Karpas-422 (cell line): Measurements from ENCODE around the gene LEMD2. TPM values are rescaled to one million over a fixed set of nuclear protein-coding genes. Genes with fewer than 3 reads are reported as not detected.

Source experiments
- DNase-seq: peaks from one replicate; pipeline ENCODE4 v3.0.0-alpha.2; 2015
- H2AFZ ChIP-seq: fragments of 200-600 bp; sonication (generic); 2 replicates; pipeline ENCODE4 v1.6.1; 2014; ENCODE audit warnings: antibody characterized with exemption, low read length, mixed read lengths
- H3K27ac ChIP-seq: fragments of 200-600 bp; sonication (generic); 2 replicates; pipeline ENCODE4 v1.5.1; 2014; ENCODE audit warnings: mild to moderate bottlenecking, low read length, moderate library complexity
- H3K27me3 ChIP-seq: fragments of 200-600 bp; sonication (generic); 2 replicates; pipeline ENCODE4 v1.6.1; 2014; ENCODE audit warnings: low read length, mixed read lengths
- H3K36me3 ChIP-seq: fragments of 200-600 bp; sonication (generic); 2 replicates; pipeline ENCODE4 v1.6.1; 2014; ENCODE audit warnings: low read length, mixed read lengths; ENCODE audit not compliant: insufficient read depth
- H3K4me1 ChIP-seq: fragments of 200-600 bp; sonication (generic); 2 replicates; pipeline ENCODE4 v1.6.1; 2014; ENCODE audit warnings: mild to moderate bottlenecking, low read length, mixed read lengths
- H3K4me2 ChIP-seq: fragments of 200-600 bp; sonication (generic); 2 replicates; pipeline ENCODE4 v1.6.1; 2014; ENCODE audit warnings: low read length, low read depth, mild to moderate bottlenecking; ENCODE audit not compliant: poor library complexity, severe bottlenecking
- H3K4me3 ChIP-seq: fragments of 200-600 bp; sonication (generic); 2 replicates; pipeline ENCODE4 v1.5.1; 2014; ENCODE audit warnings: mild to moderate bottlenecking, antibody characterized with exemption, low read length, mixed read lengths
- H3K79me2 ChIP-seq: fragments of 200-600 bp; sonication (generic); 2 replicates; pipeline ENCODE4 v1.6.1; 2014; ENCODE audit warnings: mild to moderate bottlenecking, low read length, mixed read lengths
- H3K9ac ChIP-seq: fragments of 200-600 bp; sonication (generic); 2 replicates; pipeline ENCODE4 v1.6.0; 2014; ENCODE audit warnings: low read length
- H3K9me2 ChIP-seq: fragments of 200-600 bp; sonication (generic), shearing (Covaris generic); replicated peaks from 2 replicates; pipeline ENCODE4 v1.6.0; 2014; ENCODE audit warnings: mild to moderate bottlenecking, low read length, moderate library complexity; ENCODE audit not compliant: insufficient read depth
- H3K9me3 ChIP-seq: fragments of 300-700, 200-600 bp; sonication (generic); 2 replicates; pipeline ENCODE4 v1.6.1; 2014; ENCODE audit warnings: low read length, mixed read lengths
- H4K20me1 ChIP-seq: fragments of 200-600 bp; sonication (generic); 2 replicates; pipeline ENCODE4 v1.6.1; 2014; ENCODE audit warnings: mild to moderate bottlenecking, antibody characterized with exemption, low read length, low read depth; ENCODE audit not compliant: insufficient read depth
- total RNA-seq: library from RNA; depleted of rRNA; stranded (reverse); fragments of >200 nt; shearing (Covaris generic); gene quantifications from 2 replicates; pipeline ENCODE4 v1.2.3, GENCODE V29; 2014; ENCODE audit warnings: low replicate concordance

Gene LEMD2
- total RNA-seq, 1 experiment from 2014 or later: 32.8 TPM

DNA sequence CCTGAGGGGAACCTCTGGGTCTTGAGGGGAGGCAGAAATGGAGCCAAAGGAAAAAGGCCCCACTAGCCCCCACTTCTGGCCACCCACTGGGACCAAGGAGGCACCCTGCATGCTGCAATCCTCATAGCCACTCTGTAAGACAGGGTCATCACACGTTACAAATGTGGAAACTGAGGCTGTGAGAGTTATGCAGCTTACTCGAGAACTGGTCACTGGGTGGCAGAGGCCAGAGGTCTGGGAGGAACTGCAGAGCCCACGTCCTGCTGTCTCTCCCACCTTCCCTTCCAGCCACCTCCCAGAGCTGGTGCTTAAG is 18.1 kb downstream of the LEMD2 start:
- no peaks in the 10 kb centered on the region for H3K27me3 ChIP-seq
- H3K9me3 ChIP-seq: no peaks in the 10 kb centered on the region
- H3K9ac ChIP-seq: no peak overlapping the region
- H3K79me2 ChIP-seq: no peaks in the 10 kb centered on the region
- DNase-seq: no peak
- H3K4me1 ChIP-seq: no peaks in the 10 kb centered on the region
- H3K9me2 ChIP-seq: no peaks in the 10 kb centered on the region
- no peak overlapping the region for H3K4me3 ChIP-seq
- no peak overlapping the region for H2AFZ ChIP-seq
- peaks cover 6% of the 10 kb centered on the region; the same call in 1 of the 2 replicates for H3K36me3 ChIP-seq
- no peak overlapping the region for H3K27ac ChIP-seq
- peaks cover 28% of the 10 kb centered on the region; the same call in 1 of the 2 replicates for H4K20me1 ChIP-seq
- H3K4me2 ChIP-seq: no peak overlapping the region

DNA sequence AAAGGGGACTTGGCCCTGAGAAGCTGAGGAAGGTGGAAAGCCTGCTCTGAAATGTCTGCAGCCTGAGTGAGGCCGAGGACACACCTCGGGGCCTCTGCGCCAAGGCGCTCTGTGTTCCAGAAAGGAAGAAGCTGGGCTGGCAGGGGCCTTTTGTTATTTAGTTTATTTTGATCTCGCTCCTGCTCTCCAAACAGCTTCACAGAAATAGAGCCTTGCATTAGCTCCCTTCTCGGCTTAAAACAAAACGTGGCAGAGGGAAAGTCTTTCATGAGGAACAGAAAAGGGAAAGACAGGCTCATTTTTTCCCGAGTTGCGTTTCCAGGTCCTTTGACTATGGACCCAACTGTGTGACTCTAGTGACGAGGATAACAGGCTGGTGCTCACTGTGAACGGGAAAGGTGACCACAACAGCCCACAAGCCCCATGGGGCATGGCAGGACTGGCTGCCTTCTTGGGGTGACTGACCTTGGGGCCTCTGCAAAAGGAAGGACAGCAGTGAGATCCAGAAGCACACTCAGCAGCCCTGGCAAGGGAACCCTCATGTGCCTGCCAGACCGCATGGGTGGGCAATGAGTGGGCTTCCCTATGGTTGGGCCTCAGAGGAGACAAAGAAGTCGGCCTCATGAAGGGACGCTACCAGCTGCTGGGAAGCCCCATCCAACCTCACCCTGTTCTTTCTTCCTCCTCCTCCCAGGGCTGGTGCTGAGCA is 18.7 kb downstream of the LEMD2 start:
- H3K36me3 ChIP-seq: 0 out of 2 replicates have a peak, but pooled peaks cover 5% of the 10 kb centered on the region
- H3K9me3 ChIP-seq: no peaks in the 10 kb centered on the region
- H3K4me3 ChIP-seq: no peak overlapping the region
- no peaks in the 10 kb centered on the region for H3K4me1 ChIP-seq
- DNase-seq: no peak
- no peaks in the 10 kb centered on the region for H3K9me2 ChIP-seq
- H3K27ac ChIP-seq: no peak overlapping the region
- H3K9ac ChIP-seq: no peak overlapping the region
- no peak overlapping the region for H3K4me2 ChIP-seq
- H2AFZ ChIP-seq: no peak overlapping the region
- H3K27me3 ChIP-seq: no peaks in the 10 kb centered on the region
- H4K20me1 ChIP-seq: peaks cover 28% of the 10 kb centered on the region; the same call in 1 of the 2 replicates
- H3K79me2 ChIP-seq: no peaks in the 10 kb centered on the region

DNA sequence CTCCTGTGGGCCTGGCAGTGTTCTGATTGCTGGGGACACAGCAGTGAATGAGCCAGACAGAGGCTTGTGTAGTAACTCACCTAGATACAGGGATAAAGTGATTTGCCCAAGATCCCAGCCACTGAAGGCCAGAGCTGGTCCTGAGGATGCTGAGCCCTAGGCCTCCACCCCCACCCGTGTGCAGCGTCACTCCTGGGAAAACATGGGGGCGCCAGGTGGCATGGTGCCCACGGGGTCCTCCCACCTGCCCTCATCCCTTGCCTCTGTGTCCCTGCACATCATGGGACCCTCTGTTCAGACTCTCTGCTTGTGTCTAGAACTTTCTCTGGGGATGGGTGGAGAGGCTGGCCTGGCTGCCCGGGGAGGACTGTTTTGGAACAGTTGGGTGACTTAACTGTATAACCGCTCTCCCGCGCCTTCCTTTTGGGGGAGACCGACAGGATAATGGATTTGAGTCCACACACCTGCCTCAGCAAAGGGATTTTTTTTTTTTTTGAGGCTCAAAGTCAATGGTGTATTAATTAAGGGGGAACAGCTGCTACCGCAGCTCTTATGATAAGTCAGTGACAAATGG is 19.6 kb downstream of the LEMD2 start:
- H3K27ac ChIP-seq: no peak overlapping the region
- no peak overlapping the region for H3K4me3 ChIP-seq
- no peak overlapping the region for H2AFZ ChIP-seq
- no peaks in the 10 kb centered on the region for H3K9me3 ChIP-seq
- no peak for DNase-seq
- H4K20me1 ChIP-seq: peaks cover 28% of the 10 kb centered on the region; the same call in 1 of the 2 replicates
- no peaks in the 10 kb centered on the region for H3K36me3 ChIP-seq
- no peaks in the 10 kb centered on the region for H3K4me1 ChIP-seq
- no peaks in the 10 kb centered on the region for H3K27me3 ChIP-seq
- no peak overlapping the region for H3K4me2 ChIP-seq
- no peaks in the 10 kb centered on the region for H3K9me2 ChIP-seq
- no peak overlapping the region for H3K9ac ChIP-seq
- H3K79me2 ChIP-seq: no peaks in the 10 kb centered on the region

GRCh38 chr6:33768644-33769120 is 20.2 kb downstream of the LEMD2 start:
- H3K4me1 ChIP-seq: no peaks in the 10 kb centered on the region
- H3K9ac ChIP-seq: no peak overlapping the region
- H3K9me2 ChIP-seq: no peaks in the 10 kb centered on the region
- no peaks in the 10 kb centered on the region for H3K36me3 ChIP-seq
- H3K9me3 ChIP-seq: no peaks in the 10 kb centered on the region
- peaks cover 26% of the 10 kb centered on the region; the same call in 1 of the 2 replicates for H4K20me1 ChIP-seq
- no peak overlapping the region for H2AFZ ChIP-seq
- no peak overlapping the region for H3K27ac ChIP-seq
- DNase-seq: peak; percentile 83
- no peak overlapping the region for H3K4me3 ChIP-seq
- H3K27me3 ChIP-seq: no peaks in the 10 kb centered on the region
- H3K4me2 ChIP-seq: no peak overlapping the region
- H3K79me2 ChIP-seq: no peaks in the 10 kb centered on the region

- no peaks in the 10 kb centered on the region for H3K4me1 ChIP-seq
- no peaks in the 10 kb centered on the region for H3K27me3 ChIP-seq
- H3K9me2 ChIP-seq: no peaks in the 10 kb centered on the region
- no peak overlapping the region for H3K9ac ChIP-seq
- no peak overlapping the region for H3K27ac ChIP-seq
- H3K79me2 ChIP-seq: no peaks in the 10 kb centered on the region
- no peak overlapping the region for H2AFZ ChIP-seq
- no peaks in the 10 kb centered on the region for H3K36me3 ChIP-seq
- no peaks in the 10 kb centered on the region for H3K9me3 ChIP-seq
- no peak overlapping the region for H3K4me2 ChIP-seq
- H3K4me3 ChIP-seq: no peak overlapping the region
- no peak for DNase-seq
- peaks cover 17% of the 10 kb centered on the region; the same call in 1 of the 2 replicates for H4K20me1 ChIP-seq
These were observed 21.7 kb downstream of the LEMD2 start for GRCh38 chr6:33766921-33767907.

GRCh38 chr6:33765368-33765767 is 23.6 kb downstream of the LEMD2 start:
- no peaks in the 10 kb centered on the region for H3K9me2 ChIP-seq
- H3K79me2 ChIP-seq: no peaks in the 10 kb centered on the region
- H3K4me3 ChIP-seq: no peak overlapping the region
- 0 out of 2 replicates have a peak, but pooled peaks cover 4% of the 10 kb centered on the region for H4K20me1 ChIP-seq
- no peaks in the 10 kb centered on the region for H3K36me3 ChIP-seq
- H3K27me3 ChIP-seq: no peaks in the 10 kb centered on the region
- H2AFZ ChIP-seq: no peak overlapping the region
- no peak overlapping the region for H3K9ac ChIP-seq
- no peaks in the 10 kb centered on the region for H3K9me3 ChIP-seq
- DNase-seq: no peak
- no peaks in the 10 kb centered on the region for H3K4me1 ChIP-seq
- no peak overlapping the region for H3K4me2 ChIP-seq
- no peak overlapping the region for H3K27ac ChIP-seq

GRCh38 chr6:33764036-33764435 is 24.9 kb downstream of the LEMD2 start:
- Histone ChIP-seq H3K4me3 (no peak overlapping the region), H3K79me2 (no peaks in the 10 kb centered on the region), H3K9ac (no peak overlapping the region), H3K9me2 (no peaks in the 10 kb centered on the region), H3K27ac (no peak overlapping the region), H4K20me1 (0 out of 2 replicates have a peak, but pooled peaks cover 4% of the 10 kb centered on the region), H3K9me3 (no peaks in the 10 kb centered on the region), H3K4me1 (no peaks in the 10 kb centered on the region), H3K36me3 (no peaks in the 10 kb centered on the region), H3K4me2 (no peak overlapping the region), H3K27me3 (no peaks in the 10 kb centered on the region), H2AFZ (no peak overlapping the region)
- DNase-seq: no peak

GRCh38 chr6:33763483-33763882 is 25.4 kb downstream of the LEMD2 start:
- H3K4me3 ChIP-seq: no peak overlapping the region
- H3K27me3 ChIP-seq: no peaks in the 10 kb centered on the region
- no peak overlapping the region for H3K27ac ChIP-seq
- H4K20me1 ChIP-seq: 0 out of 2 replicates have a peak, but pooled peaks cover 4% of the 10 kb centered on the region
- H3K9me2 ChIP-seq: no peaks in the 10 kb centered on the region
- no peaks in the 10 kb centered on the region for H3K4me1 ChIP-seq
- no peak overlapping the region for H3K4me2 ChIP-seq
- no peaks in the 10 kb centered on the region for H3K9me3 ChIP-seq
- H3K79me2 ChIP-seq: no peaks in the 10 kb centered on the region
- H2AFZ ChIP-seq: no peak overlapping the region
- no peak overlapping the region for H3K9ac ChIP-seq
- H3K36me3 ChIP-seq: no peaks in the 10 kb centered on the region
- DNase-seq: no peak
